SU-DHL-6 (cell line): ENCODE measurements around the gene ASB2.

ENCODE experiments used
- H2AFZ ChIP-seq: fragments of 200-600 bp; sonication (generic); 2 replicates; pipeline ENCODE4 v1.6.1; 2014; ENCODE audit warnings: low read depth, mild to moderate bottlenecking, moderate library complexity, mixed read lengths, antibody characterized with exemption, low read length; ENCODE audit not compliant: severe bottlenecking
- H3F3A ChIP-seq: fragments of 200-600 bp; shearing (Covaris generic); 2 replicates; pipeline ENCODE4 v1.6.0; 2016; ENCODE audit warnings: antibody characterized with exemption, mild to moderate bottlenecking; ENCODE audit not compliant: insufficient read depth
- H3K27ac ChIP-seq: fragments of 200-600 bp; sonication (generic); 2 replicates; pipeline ENCODE4 v1.5.1; 2016; ENCODE audit warnings: low read depth, mild to moderate bottlenecking, low read length, moderate library complexity, mixed read lengths
- H3K27me3 ChIP-seq: fragments of 200-600 bp; sonication (generic), shearing (Covaris generic); 2 replicates; pipeline ENCODE4 v1.6.0; 2014; ENCODE audit warnings: mild to moderate bottlenecking, low read length
- H3K36me3 ChIP-seq: fragments of 200-600 bp; sonication (generic); 2 replicates; pipeline ENCODE4 v1.6.1; 2014; ENCODE audit warnings: mild to moderate bottlenecking, low read length, mixed read lengths
- H3K4me2 ChIP-seq: fragments of 300-600, 200-600 bp; shearing (Covaris generic), sonication (generic); 2 replicates; pipeline ENCODE4 v1.6.0; 2014; ENCODE audit warnings: low read length, low read depth, mild to moderate bottlenecking; ENCODE audit not compliant: poor library complexity, severe bottlenecking
- H3K4me3 ChIP-seq: fragments of 200-600 bp; sonication (generic); 2 replicates; pipeline ENCODE4 v1.5.1; 2014; ENCODE audit warnings: antibody characterized with exemption, low read length, mild to moderate bottlenecking, mixed read lengths; ENCODE audit not compliant: insufficient read depth, poor library complexity, severe bottlenecking
- H3K79me2 ChIP-seq: fragments of 200-600 bp; sonication (generic); 2 replicates; pipeline ENCODE4 v1.6.1; 2014; ENCODE audit warnings: mild to moderate bottlenecking, low read length, moderate library complexity; ENCODE audit not compliant: insufficient read depth
- H3K9ac ChIP-seq: fragments of 200-600 bp; sonication (generic); 2 replicates; pipeline ENCODE4 v1.7.0; 2014; ENCODE audit warnings: mild to moderate bottlenecking, low read length
- H3K9me2 ChIP-seq: fragments of 200-600 bp; sonication (generic); replicated peaks from 2 replicates; pipeline ENCODE4 v1.6.1; 2014; ENCODE audit warnings: low read length; ENCODE audit not compliant: insufficient read depth
- H3K9me3 ChIP-seq: fragments of 200-600 bp; sonication (generic); 2 replicates; pipeline ENCODE4 v1.6.1; 2014; ENCODE audit warnings: low read length, mixed read lengths; ENCODE audit not compliant: insufficient read depth
- H4K20me1 ChIP-seq: fragments of 200-600 bp; sonication (generic); 2 replicates; pipeline ENCODE4 v1.6.1; 2014; ENCODE audit warnings: low read depth, mild to moderate bottlenecking, antibody characterized with exemption, low read length, moderate library complexity, mixed read lengths
- EZH2phosphoT487 ChIP-seq: fragments of 200-600 bp; sonication (generic), shearing (Covaris generic); conservative IDR thresholded peaks from 2 replicates; pipeline ENCODE4 v1.6.1; 2018; ENCODE audit warnings: mild to moderate bottlenecking, antibody characterized with exemption, low read length, moderate library complexity, mixed read lengths
- TF ChIP-seq, protein P1 (sequence below): fragments of 200-600 bp; sonication (generic); IDR thresholded peaks from one replicate; pipeline ENCODE4 v1.5.1; 2017; ENCODE audit warnings: antibody characterized with exemption, mild to moderate bottlenecking, low read length, moderate library complexity; ENCODE audit not compliant: insufficient read depth, poor library complexity, severe bottlenecking

The ASB2 gene

GRCh38 chr14:94001501-94002396, 25.4 kb upstream of the ASB2 start:
- Histone ChIP-seq H3K9ac (peak overlapping the region; percentile 34; the same call in 1 of the 2 replicates), H4K20me1 (no peaks in the 10 kb centered on the region), H3K36me3 (no peaks in the 10 kb centered on the region), H3K9me2 (no peaks in the 10 kb centered on the region), H2AFZ (peak overlapping the region; percentile 5), H3K79me2 (no peaks in the 10 kb centered on the region), H3K27ac (peak overlapping the region; percentile 24; the same call in 1 of the 2 replicates), H3K4me2 (peak overlapping the region; percentile 1), H3K9me3 (no peaks in the 10 kb centered on the region), H3K27me3 (no peaks in the 10 kb centered on the region), H3F3A (no peaks in the 10 kb centered on the region), H3K4me3 (no peak overlapping the region)
- TF ChIP-seq EZH2phosphoT487: no peak
- TF ChIP-seq, protein P1, sequence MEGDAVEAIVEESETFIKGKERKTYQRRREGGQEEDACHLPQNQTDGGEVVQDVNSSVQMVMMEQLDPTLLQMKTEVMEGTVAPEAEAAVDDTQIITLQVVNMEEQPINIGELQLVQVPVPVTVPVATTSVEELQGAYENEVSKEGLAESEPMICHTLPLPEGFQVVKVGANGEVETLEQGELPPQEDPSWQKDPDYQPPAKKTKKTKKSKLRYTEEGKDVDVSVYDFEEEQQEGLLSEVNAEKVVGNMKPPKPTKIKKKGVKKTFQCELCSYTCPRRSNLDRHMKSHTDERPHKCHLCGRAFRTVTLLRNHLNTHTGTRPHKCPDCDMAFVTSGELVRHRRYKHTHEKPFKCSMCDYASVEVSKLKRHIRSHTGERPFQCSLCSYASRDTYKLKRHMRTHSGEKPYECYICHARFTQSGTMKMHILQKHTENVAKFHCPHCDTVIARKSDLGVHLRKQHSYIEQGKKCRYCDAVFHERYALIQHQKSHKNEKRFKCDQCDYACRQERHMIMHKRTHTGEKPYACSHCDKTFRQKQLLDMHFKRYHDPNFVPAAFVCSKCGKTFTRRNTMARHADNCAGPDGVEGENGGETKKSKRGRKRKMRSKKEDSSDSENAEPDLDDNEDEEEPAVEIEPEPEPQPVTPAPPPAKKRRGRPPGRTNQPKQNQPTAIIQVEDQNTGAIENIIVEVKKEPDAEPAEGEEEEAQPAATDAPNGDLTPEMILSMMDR: peak; percentile 95

GRCh38 chr14:94001016-94001415, 24.6 kb upstream of the ASB2 start:
- H3F3A ChIP-seq: no peaks in the 10 kb centered on the region
- H3K36me3 ChIP-seq: no peaks in the 10 kb centered on the region
- H3K4me2 ChIP-seq: no peak overlapping the region
- no peak overlapping the region for H3K4me3 ChIP-seq
- no peaks in the 10 kb centered on the region for H3K27me3 ChIP-seq
- H3K9me2 ChIP-seq: no peaks in the 10 kb centered on the region
- H3K27ac ChIP-seq: 0 out of 2 replicates have a peak overlapping the region, but pooled peaks have one; percentile 24
- H4K20me1 ChIP-seq: no peaks in the 10 kb centered on the region
- no peak for TF ChIP-seq EZH2phosphoT487
- TF ChIP-seq, protein P1: no peak
- H3K9me3 ChIP-seq: no peaks in the 10 kb centered on the region
- H3K9ac ChIP-seq: peak overlapping the region; percentile 34; the same call in 1 of the 2 replicates
- H2AFZ ChIP-seq: no peak overlapping the region
- H3K79me2 ChIP-seq: no peaks in the 10 kb centered on the region

- no peak overlapping the region for H2AFZ ChIP-seq
- H3K79me2 ChIP-seq: no peaks in the 10 kb centered on the region
- H3K9me3 ChIP-seq: no peaks in the 10 kb centered on the region
- H4K20me1 ChIP-seq: no peaks in the 10 kb centered on the region
- H3K9me2 ChIP-seq: no peaks in the 10 kb centered on the region
- H3K27me3 ChIP-seq: no peaks in the 10 kb centered on the region
- no peak overlapping the region for H3K4me3 ChIP-seq
- 0 out of 2 replicates have a peak overlapping the region, but pooled peaks have one; percentile 9 for H3K9ac ChIP-seq
- TF ChIP-seq, protein P1: no peak
- TF ChIP-seq EZH2phosphoT487: no peak
- no peaks in the 10 kb centered on the region for H3F3A ChIP-seq
- no peaks in the 10 kb centered on the region for H3K36me3 ChIP-seq
- no peak overlapping the region for H3K4me2 ChIP-seq
- no peak overlapping the region for H3K27ac ChIP-seq
These were observed 23.9 kb upstream of the ASB2 start for GRCh38 chr14:94000267-94000666.
